Tibial nerve (tissue), 4 donors: ENCODE data around the gene ZNF837. TPM values are rescaled to one million over a fixed set of nuclear protein-coding genes. Genes with fewer than 3 reads are reported as not detected.
A peak's percentile ranks its signal among the peaks of the same experiment; 100 is the strongest.
"Not testable (repeated sequence)": the region's sequence is repeated elsewhere in the genome, so short reads cannot be mapped to it uniquely, and the experiment has no call there.

Source experiments
- DNase-seq, 2 donors: peaks; one replicate each; pipeline ENCODE4 v3.0.0-alpha.2; 2019; ENCODE audit warnings: low spot score in 2 of 2
- H3K27ac ChIP-seq, 4 donors: fragments of 200-600 bp; sonication (generic) in 3 of 4; one replicate each; pipeline ENCODE4 v1.5.1; 2017 to 2019; ENCODE audit warnings: mild to moderate bottlenecking in 1 of 4
- H3K27me3 ChIP-seq, 2 donors: fragments of 200-600 bp; sonication (generic) in 1 of 2; one replicate each; pipeline versions ENCODE4 v1.5.1 to v1.6.0; 2017 to 2019
- H3K36me3 ChIP-seq, 3 donors: fragments of 200-600 bp; sonication (generic); one replicate each; pipeline ENCODE4 v1.5.1; 2018 to 2019
- H3K4me1 ChIP-seq, 4 donors: fragments of 200-600 bp; sonication (generic) in 3 of 4; one replicate each; pipeline ENCODE4 v1.5.1; 2017 to 2019
- H3K4me3 ChIP-seq, 4 donors: fragments of 200-600 bp; sonication (generic) in 3 of 4; one replicate each; pipeline ENCODE4 v1.5.1; 2017 to 2019; ENCODE audit warnings: mild to moderate bottlenecking in 1 of 4, moderate library complexity in 1 of 4
- H3K9me3 ChIP-seq, 4 donors: fragments of 200-600 bp; sonication (generic) in 3 of 4; one replicate each; pipeline ENCODE4 v1.5.1; 2017 to 2019
- EP300 ChIP-seq, 2 donors: sonication (generic); formaldehyde crosslinking; IDR thresholded peaks; one replicate each; pipeline ENCODE4 v1.6.1; 2017; ENCODE audit warnings: antibody characterized with exemption in 2 of 2, mild to moderate bottlenecking in 1 of 2
- POLR2A ChIP-seq, 2 donors: fragments of 450-650 bp; IDR thresholded peaks; one replicate each; pipeline ENCODE4 v1.6.1; 2017; ENCODE audit warnings: antibody characterized with exemption in 2 of 2, mild to moderate bottlenecking in 2 of 2, moderate library complexity in 2 of 2
- WGBS, 2 donors: methylation state at CpG; one replicate each; pipeline ENCODE4 v1.1.5; 2018; 5-methylcytosine and 5-hydroxymethylcytosine counted together
- total RNA-seq, 4 donors: library from RNA; depleted of rRNA; stranded (reverse); fragments of >200 nt; gene quantifications; one replicate each; pipeline ENCODE4 v1.1.0, GENCODE V29; 2016
- TF ChIP-seq, protein P1 (sequence below), 5 experiments: fragments of 200-600 bp in 3 of 5; fragments of 450-650 bp in 2 of 5; sonication (generic) in 3 of 5; IDR thresholded peaks; one replicate each; pipeline ENCODE4 v1.5.1; 2016 to 2019; ENCODE audit warnings: antibody characterized with exemption in 5 of 5, mild to moderate bottlenecking in 3 of 5, moderate library complexity in 2 of 5

The ZNF837 gene
- total RNA-seq, 4 donors from 2014 or later = 1.3 to 6.9 (median 2.6) TPM

DNA sequence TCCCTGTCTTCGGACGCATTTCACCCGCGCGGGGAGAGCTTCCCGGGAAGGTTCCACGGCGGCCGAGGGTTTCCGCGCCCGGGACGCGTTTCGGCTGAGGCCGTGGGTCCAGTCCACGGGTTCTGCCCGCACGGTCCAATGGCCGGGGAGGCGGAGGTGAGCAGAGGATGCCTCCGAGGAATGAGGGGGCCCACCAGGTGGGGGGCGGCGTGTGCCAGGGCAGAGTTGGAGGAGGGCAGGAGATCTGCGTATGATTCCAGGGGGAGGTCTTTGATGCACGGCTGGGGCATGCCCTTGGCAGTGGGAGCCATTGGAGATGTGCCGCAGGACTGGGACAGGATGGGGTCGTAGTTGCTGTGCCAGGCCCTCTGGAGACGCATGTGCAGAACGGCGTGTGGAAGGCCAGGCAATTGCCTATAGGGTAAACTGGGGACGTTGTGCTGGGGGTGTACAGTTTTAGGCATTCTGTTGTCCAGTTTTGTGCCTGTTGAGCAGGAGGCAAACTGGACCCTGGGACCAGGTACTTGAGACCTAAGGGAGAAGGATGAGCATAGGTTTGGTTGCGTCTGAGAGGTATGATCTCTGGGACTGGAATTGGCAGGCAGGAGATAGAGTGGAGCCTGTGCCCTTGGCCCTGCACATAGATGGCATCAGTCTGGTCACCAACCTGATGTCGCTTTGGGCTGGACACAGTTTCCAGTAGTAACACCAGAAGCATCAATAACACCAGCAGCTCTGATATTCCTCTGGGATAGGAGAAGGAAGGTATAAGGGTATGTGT, 28.4 kb upstream of the ZNF837 start:
- Histone ChIP-seq H3K27me3 (no peaks in the 10 kb centered on the region), H3K4me3 (peak overlapping the region; percentile 69 to 89 (median 78)), H3K27ac (peak overlapping the region; percentile 76 to 97 (median 91)), H3K36me3 (peaks cover 0 to 30% (median 0%) of the 10 kb centered on the region in 3 donors), H3K9me3 (no peaks in the 10 kb centered on the region), H3K4me1 (peaks cover 0 to 25% (median 11%) of the 10 kb centered on the region in 4 donors)
- DNase-seq = no peak
- TF ChIP-seq, protein P1, sequence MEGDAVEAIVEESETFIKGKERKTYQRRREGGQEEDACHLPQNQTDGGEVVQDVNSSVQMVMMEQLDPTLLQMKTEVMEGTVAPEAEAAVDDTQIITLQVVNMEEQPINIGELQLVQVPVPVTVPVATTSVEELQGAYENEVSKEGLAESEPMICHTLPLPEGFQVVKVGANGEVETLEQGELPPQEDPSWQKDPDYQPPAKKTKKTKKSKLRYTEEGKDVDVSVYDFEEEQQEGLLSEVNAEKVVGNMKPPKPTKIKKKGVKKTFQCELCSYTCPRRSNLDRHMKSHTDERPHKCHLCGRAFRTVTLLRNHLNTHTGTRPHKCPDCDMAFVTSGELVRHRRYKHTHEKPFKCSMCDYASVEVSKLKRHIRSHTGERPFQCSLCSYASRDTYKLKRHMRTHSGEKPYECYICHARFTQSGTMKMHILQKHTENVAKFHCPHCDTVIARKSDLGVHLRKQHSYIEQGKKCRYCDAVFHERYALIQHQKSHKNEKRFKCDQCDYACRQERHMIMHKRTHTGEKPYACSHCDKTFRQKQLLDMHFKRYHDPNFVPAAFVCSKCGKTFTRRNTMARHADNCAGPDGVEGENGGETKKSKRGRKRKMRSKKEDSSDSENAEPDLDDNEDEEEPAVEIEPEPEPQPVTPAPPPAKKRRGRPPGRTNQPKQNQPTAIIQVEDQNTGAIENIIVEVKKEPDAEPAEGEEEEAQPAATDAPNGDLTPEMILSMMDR (IDR thresholded peaks at IDR 0.05) = no peak
- TF ChIP-seq EP300 (IDR thresholded peaks at IDR 0.05) (no peak), POLR2A (IDR thresholded peaks at IDR 0.05) (no peak)
- 4% methylated on average over 34 of the region's 34 CpGs for whole genome bisulfite sequencing, 2 donors

DNA sequence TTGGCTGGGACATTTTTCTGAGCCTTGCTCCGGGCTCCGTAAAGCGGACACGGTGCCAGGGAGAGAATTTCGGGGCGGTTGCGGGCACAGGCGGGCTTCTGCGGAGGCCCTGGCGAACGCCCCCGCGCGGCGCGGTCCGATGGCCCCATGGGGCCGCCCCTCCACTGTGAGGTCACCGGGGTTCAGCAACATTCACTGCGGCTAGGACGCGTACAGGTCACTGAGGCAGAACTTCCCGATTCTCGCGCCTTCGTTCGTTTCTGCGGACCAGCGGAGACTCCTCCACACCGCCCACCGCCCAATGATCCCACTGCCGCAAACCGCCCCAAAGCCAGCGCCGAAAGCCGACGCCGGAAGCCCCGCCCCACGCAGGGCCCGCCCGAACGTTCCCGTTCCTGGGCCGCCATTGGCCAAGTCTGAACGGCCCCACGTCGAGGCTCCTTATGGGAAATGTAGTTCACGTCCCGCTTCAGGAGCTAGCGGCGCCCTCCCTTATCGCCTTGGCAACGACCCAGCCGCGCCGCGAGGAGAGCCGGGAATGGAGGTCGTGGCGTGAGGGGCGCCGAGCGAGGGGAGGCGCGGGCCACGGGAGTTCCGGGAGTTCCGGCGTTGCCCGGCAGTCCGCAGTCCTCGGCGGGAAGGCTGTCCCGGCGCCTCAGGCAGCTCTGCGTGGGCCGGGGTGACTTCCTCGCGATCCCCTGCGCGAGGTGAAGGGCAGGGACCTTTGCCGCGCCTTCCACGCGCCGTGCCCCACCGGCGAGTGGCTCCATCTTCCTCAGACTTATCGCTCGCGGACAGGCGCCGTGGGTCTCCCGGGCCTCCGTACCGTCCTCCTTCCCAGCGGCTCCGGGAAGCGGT, 27.6 kb upstream of the ZNF837 start, which contains the start of gene ZNF584:
ZNF584 (plus strand) TSS at position 498 of the 858 bp plus-strand sequence. CDS start 499 bp downstream, outside the sequence.
- H3K27me3 ChIP-seq = no peaks in the 10 kb centered on the region
- H3K4me1 ChIP-seq = peaks cover 0 to 25% (median 11%) of the 10 kb centered on the region in 4 donors
- H3K27ac ChIP-seq = peak within 1 kb of the TSS; percentile 76 to 97 (median 91)
- peak; percentile 88 to 91 for DNase-seq
- H3K36me3 ChIP-seq = peaks cover 0 to 22% (median 0%) of the 10 kb centered on the region in 3 donors
- WGBS, 2 donors = 0 to 1% methylated on average over 52 to 60 of the region's 100 CpGs
- no peaks in the 10 kb centered on the region for H3K9me3 ChIP-seq
- peak within 1 kb of the TSS; percentile 69 to 89 (median 78) for H3K4me3 ChIP-seq
- TF ChIP-seq POLR2A (IDR thresholded peaks at IDR 0.05) (peak; percentile 89 to 92), EP300 (IDR thresholded peaks at IDR 0.05) (peak; percentile 60 to 89)
- TF ChIP-seq, protein P1 (IDR thresholded peaks at IDR 0.05) = no peak

DNA sequence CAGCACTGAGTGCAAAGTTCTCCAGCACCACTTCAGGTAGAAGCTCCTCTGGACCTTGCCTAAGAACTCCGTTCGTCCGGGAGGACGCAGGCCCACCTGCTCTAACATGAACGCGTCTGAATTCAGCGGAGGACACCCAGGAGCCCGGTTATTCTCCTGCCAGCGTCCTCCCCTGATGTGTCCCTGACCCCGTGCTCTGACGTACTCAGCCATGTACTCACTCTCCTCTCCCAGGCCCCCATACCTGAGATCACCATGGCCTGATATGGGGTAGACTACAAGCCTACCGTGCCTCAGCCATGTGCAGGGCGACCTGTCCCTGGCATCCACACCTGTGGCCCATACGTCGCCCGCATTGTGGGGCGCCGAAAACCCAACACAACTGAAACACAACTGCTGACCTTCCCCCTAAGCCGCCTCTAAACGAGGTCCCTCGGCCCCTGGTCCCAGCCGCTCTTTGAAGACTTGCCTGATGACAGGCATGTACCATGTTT, 26.9 kb upstream of the ZNF837 start:
- H3K27ac ChIP-seq = peak overlapping the region; percentile 76 to 97 (median 91)

DNA sequence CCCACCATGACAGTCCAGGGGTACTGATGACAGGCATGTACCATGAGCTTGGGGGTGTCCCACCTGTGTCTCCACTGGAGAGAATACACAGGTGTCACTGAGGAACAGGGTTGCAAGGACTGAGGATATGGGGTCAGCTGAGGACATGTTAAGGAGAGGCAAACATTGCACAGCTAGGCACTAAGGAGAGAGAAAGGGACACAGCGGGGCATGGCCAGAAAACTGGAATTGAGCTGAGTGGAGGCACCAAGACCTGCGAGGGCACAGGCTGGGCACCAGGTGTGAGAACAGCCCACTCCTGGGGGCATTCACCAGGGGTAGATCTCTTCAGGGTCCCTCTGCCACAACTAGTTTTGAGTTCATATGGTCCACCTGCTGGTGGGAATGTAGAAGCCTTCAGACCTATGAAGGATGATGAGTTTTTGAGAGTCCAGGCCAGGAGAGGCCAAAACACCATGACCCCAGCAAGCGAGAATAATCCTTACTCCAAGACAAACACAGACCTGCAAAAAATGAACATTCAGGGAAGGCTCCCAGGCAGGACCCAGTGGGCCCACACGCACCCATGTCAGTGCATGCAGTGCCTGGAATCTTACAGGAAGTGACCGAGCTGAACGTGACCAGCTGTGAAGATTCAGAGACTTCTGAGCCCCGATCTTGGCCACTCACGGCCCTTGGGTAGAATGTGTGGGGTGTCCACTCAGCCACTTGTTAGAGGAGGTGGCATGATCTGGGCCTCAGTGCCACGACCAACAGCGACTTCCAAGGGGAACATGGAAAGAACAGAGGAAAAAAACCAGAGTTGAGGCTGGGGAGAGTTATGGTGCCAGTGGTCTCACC, 26.2 kb upstream of the ZNF837 start:
- Histone ChIP-seq H3K27me3 (no peaks in the 10 kb centered on the region), H3K4me3 (peak overlapping the region in 3 of 4 donors; percentile 69 to 89 (median 77)), H3K9me3 (no peaks in the 10 kb centered on the region), H3K4me1 (peaks cover 0 to 27% (median 12%) of the 10 kb centered on the region in 4 donors), H3K36me3 (peaks cover 0 to 10% (median 0%) of the 10 kb centered on the region in 3 donors), H3K27ac (peak overlapping the region in 2 of 4 donors; percentile 96 to 97)
- 59 to 68% methylated on average over 10 of the region's 10 CpGs for WGBS, 2 donors
- TF ChIP-seq, protein P1 (IDR thresholded peaks at IDR 0.05) = peak in 1 of 5 experiments; percentile 33
- no peak for TF ChIP-seq EP300 (IDR thresholded peaks at IDR 0.05)
- TF ChIP-seq POLR2A (IDR thresholded peaks at IDR 0.05) = no peak
- no peak for DNase-seq

More for the DNA sequence above, 26.9 kb upstream of the ZNF837 start:
- Histone ChIP-seq H3K4me1 (peaks cover 0 to 25% (median 11%) of the 10 kb centered on the region in 4 donors), H3K4me3 (peak overlapping the region; percentile 69 to 89 (median 78)), H3K27me3 (no peaks in the 10 kb centered on the region), H3K36me3 (peaks cover 0 to 16% (median 0%) of the 10 kb centered on the region in 3 donors), H3K9me3 (no peaks in the 10 kb centered on the region)
- WGBS, 2 donors = 12 to 20% methylated on average over 14 to 22 of the region's 22 CpGs
- DNase-seq = no peak
- no peak for TF ChIP-seq EP300 (IDR thresholded peaks at IDR 0.05)
- TF ChIP-seq, protein P1 (IDR thresholded peaks at IDR 0.05) = no peak
- no peak for TF ChIP-seq POLR2A (IDR thresholded peaks at IDR 0.05)

DNA sequence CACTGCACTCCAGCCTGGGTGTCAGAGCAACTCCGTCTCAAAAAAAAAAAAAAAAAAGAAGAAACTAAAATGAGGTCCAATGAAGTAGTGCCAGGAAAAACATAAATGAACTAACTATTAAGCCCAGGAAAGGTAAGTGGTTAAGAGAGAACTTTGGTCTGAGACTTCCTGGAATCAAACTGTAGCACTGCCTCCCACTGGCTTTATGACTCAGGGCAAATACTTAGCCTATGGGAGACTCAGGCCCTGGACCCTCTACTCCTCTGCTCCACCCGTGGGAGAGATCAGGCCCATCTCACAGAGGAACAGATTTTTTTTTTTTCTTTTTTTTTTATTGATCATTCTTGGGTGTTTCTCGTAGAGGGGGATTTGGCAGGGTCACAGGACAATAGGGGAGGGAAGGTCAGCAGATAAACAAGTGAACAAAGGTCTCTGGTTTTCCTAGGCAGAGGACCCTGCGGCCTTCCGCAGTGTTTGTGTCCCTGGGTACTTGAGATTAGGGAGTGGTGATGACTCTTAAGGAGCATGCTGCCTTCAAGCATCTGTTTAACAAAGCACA, 23.2 kb upstream of the ZNF837 start:
- H3K27ac ChIP-seq, H3K9me3 ChIP-seq, DNase-seq, H3K27me3 ChIP-seq, H3K36me3 ChIP-seq, H3K4me3 ChIP-seq: not testable (repeated sequence)
- 61 to 68% methylated on average over 4 to 5 of the region's 5 CpGs for WGBS, 2 donors
- peaks cover 0 to 36% (median 18%) of the 10 kb centered on the region in 4 donors for H3K4me1 ChIP-seq
